ENCODE measurements around the gene NEUROD2. TPM values are rescaled to one million over a fixed set of nuclear protein-coding genes. Genes with fewer than 3 reads are reported as not detected.

NEUROD2 gene
- total RNA-seq, 2 experiments from 2014 or later: not detected

DNA sequence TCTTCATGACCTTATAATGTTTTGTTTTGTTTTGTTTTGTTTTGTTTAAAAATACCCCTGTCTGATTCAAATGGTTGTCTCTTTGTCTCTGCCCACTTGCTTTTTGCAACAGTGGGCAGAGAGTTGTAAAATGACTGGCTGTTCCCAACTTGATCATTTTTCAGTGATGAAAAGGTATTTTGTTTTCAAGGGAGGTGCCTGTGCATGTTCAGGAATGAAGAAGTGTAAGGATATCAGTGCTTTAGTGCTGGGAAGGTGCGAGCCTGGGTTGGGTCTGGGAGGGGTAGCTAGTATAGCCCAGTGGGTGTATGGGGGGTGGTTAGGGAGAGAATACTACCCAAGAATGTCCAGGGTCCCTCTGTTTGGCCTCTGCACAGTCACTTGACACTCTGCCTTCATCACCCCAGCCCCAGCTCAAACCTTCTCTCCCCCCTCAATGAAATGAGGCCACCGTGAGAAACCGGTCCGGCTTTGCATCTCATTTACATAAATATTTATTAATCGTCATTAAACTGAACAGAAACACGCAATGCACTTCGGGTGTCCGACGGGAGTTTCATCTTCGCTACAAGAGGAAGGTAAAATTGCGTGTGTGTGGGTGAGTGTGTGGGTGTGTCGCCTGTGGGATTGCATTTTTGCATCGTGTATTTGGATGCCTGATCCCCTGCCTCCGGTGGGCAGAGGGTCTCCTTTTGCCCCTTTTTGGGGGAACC is 4.3 kb downstream of the NEUROD2 start:
- peaks cover 84% of the 10 kb centered on the region for H3K27me3 Mint-ChIP-seq
- no peaks in the 10 kb centered on the region for H3K36me3 Mint-ChIP-seq (ENCODE audit: low read depth)
- no peaks in the 10 kb centered on the region for H3K9me3 Mint-ChIP-seq
- TF ChIP-seq, protein P1, sequence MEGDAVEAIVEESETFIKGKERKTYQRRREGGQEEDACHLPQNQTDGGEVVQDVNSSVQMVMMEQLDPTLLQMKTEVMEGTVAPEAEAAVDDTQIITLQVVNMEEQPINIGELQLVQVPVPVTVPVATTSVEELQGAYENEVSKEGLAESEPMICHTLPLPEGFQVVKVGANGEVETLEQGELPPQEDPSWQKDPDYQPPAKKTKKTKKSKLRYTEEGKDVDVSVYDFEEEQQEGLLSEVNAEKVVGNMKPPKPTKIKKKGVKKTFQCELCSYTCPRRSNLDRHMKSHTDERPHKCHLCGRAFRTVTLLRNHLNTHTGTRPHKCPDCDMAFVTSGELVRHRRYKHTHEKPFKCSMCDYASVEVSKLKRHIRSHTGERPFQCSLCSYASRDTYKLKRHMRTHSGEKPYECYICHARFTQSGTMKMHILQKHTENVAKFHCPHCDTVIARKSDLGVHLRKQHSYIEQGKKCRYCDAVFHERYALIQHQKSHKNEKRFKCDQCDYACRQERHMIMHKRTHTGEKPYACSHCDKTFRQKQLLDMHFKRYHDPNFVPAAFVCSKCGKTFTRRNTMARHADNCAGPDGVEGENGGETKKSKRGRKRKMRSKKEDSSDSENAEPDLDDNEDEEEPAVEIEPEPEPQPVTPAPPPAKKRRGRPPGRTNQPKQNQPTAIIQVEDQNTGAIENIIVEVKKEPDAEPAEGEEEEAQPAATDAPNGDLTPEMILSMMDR (IDR thresholded peaks at IDR 0.05): no peak
- peaks cover 87 to 99% of the 10 kb centered on the region in 2 experiments for H3K27me3 ChIP-seq (ENCODE audit: control insufficient read depth in 1 of 2, insufficient read depth in 2 of 2, low read length in 2 of 2)
- CTCF ChIA-PET: interaction anchor here (4.4 kb wide), 1 partner anchor 19 kb away, joined by 17 read pairs; no protein-coding TSS in a partner anchor
- peak overlapping the region; percentile 9 for H3K4me3 Mint-ChIP-seq
- H3K4me1 ChIP-seq (ENCODE audit: insufficient read depth, low read length): peaks cover 69% of the 10 kb centered on the region
- POLR2A ChIA-PET: no interaction called here
- no peaks in the 10 kb centered on the region for H3K36me3 ChIP-seq (ENCODE audit: insufficient read depth, low read length)
- H3K27ac Mint-ChIP-seq: no peak overlapping the region
- peaks cover 20% of the 10 kb centered on the region for H3K4me1 Mint-ChIP-seq (ENCODE audit: low read depth)
- DNase-seq (no peak), ATAC-seq (ENCODE audit: poor library complexity) (no peak)
- no peak overlapping the region for H3K27ac ChIP-seq (ENCODE audit: low read depth in 1 of 2, low read length in 2 of 2)
- peaks cover 0 to 37% of the 10 kb centered on the region in 2 experiments for H3K9me3 ChIP-seq (ENCODE audit: control insufficient read depth in 1 of 2, insufficient read depth in 1 of 2, low read length in 2 of 2)
- no peak overlapping the region for H3K4me3 ChIP-seq (ENCODE audit: low read length)
- intact Hi-C loops (cut with DNase I, micrococcal nuclease): no loop called here

DNA sequence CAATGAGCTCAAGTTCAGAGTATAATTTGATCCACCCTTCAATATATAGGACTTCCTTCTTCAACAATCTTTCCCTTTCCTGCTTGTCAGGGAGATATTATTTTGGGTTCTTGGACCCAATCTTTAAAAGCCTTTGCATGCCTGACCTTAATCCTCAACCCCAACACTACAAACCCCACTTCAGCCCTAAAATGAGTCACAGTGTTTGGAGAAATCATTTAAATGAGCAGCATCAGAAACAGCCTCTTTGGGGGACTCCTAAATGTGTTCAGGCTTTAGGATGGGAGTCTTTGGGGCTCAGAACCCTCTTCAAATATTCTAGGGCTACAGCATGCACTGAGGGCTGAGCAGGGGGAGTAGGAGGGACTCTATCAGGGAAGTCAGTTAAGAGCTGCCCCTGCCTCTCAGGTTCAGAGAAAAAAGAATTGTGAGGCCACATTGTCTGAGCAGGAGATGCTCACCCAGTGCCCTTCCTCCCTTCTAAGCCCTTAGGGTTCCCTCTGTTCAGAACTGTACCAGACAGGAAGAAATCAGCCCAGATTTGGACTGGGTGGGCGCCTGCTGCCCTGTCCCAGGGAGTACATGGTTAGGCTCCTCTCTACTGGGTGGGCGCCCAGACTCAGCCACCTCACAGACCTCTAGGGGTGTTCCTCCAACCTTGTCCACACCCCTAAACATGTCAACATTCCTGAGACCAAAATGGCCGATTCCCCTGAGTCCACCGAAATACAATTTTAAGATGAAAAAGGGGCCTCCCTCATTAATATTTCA is 5.0 kb downstream of the NEUROD2 start:
- H3K27ac Mint-ChIP-seq: no peak overlapping the region

More for the DNA sequence above, 5.0 kb downstream of the NEUROD2 start:
- Histone ChIP-seq H3K36me3 (ENCODE audit: insufficient read depth, low read length) (no peaks in the 10 kb centered on the region), H3K27me3 (ENCODE audit: control insufficient read depth in 1 of 2, insufficient read depth in 2 of 2, low read length in 2 of 2) (peaks cover 87 to 100% of the 10 kb centered on the region in 2 experiments), H3K27ac (ENCODE audit: low read depth in 1 of 2, low read length in 2 of 2) (no peak overlapping the region), H3K4me3 (ENCODE audit: low read length) (no peak overlapping the region), H3K9me3 (ENCODE audit: control insufficient read depth in 1 of 2, insufficient read depth in 1 of 2, low read length in 2 of 2) (peaks cover 0 to 31% of the 10 kb centered on the region in 2 experiments), H3K4me1 (ENCODE audit: insufficient read depth, low read length) (peaks cover 71% of the 10 kb centered on the region)
- intact Hi-C loops (cut with DNase I, micrococcal nuclease): no loop called here
- Mint-ChIP-seq H3K4me3 (peak overlapping the region; percentile 40), H3K27me3 (peaks cover 88% of the 10 kb centered on the region), H3K4me1 (ENCODE audit: low read depth) (peaks cover 22% of the 10 kb centered on the region), H3K36me3 (ENCODE audit: low read depth) (no peaks in the 10 kb centered on the region), H3K9me3 (no peaks in the 10 kb centered on the region)
- TF ChIP-seq, protein P1 (IDR thresholded peaks at IDR 0.05): no peak
- POLR2A ChIA-PET: no interaction called here
- no peak for DNase-seq
- CTCF ChIA-PET: interaction anchor here (0.8 to 4.4 kb wide), 2 partner anchors 19 kb away, joined by 3 to 17 read pairs; no protein-coding TSS in a partner anchor
- ATAC-seq (ENCODE audit: poor library complexity): no peak

Measured in CD4-positive, alpha-beta T cell (primary cell).